Neural cell (in vitro differentiated cells): Measurements from ENCODE around the gene ERBB4.

Experiments used
- CTCF ChIP-seq: fragments of 450-650 bp; IDR thresholded peaks from 2 replicates; pipeline ENCODE4 v1.5.1; 2014; ENCODE audit warnings: antibody characterized with exemption, mild to moderate bottlenecking, moderate library complexity; ENCODE audit not compliant: poor library complexity, severe bottlenecking
- EP300 ChIP-seq: fragments of 450-650 bp; conservative IDR thresholded peaks from 2 replicates; pipeline ENCODE4 v1.6.1; 2014; ENCODE audit warnings: antibody characterized with exemption, mild to moderate bottlenecking, moderate library complexity; ENCODE audit not compliant: poor library complexity, severe bottlenecking
- EZH2 ChIP-seq: fragments of 200-600, 300-800 bp; shearing (Covaris generic), sonication (generic); IDR thresholded peaks from 2 replicates; pipeline ENCODE4 v1.6.1; 2014; ENCODE audit warnings: antibody characterized with exemption, low read length, borderline replicate concordance, mild to moderate bottlenecking; ENCODE audit not compliant: insufficient read depth, poor library complexity, severe bottlenecking
- POLR2AphosphoS5 ChIP-seq: IDR thresholded peaks from 2 replicates; pipeline ENCODE4 v1.6.1; 2012
- RAD21 ChIP-seq: fragments of 450-650 bp; conservative IDR thresholded peaks from 2 replicates; pipeline ENCODE4 v1.6.1; 2014; ENCODE audit warnings: antibody characterized with exemption, mild to moderate bottlenecking, moderate library complexity
- TAF1 ChIP-seq: IDR thresholded peaks from 2 replicates; pipeline ENCODE4 v1.6.1; 2012; ENCODE audit warnings: low read depth

- no peak for TF ChIP-seq EZH2
- TF ChIP-seq CTCF = no peak
- TF ChIP-seq TAF1 = no peak
- TF ChIP-seq RAD21 = no peak
- TF ChIP-seq EP300 = no peak
- no peak for TF ChIP-seq POLR2AphosphoS5
Observed at GRCh38 chr2:211649331-211649730, 889.3 kb downstream of the ERBB4 start.
